PC-3 (cell line): ENCODE data around the gene TFRC.
"Not testable (repeated sequence)": the region's sequence is repeated elsewhere in the genome, so short reads cannot be mapped to it uniquely, and the experiment has no call there.

Source experiments
- CTCF ChIP-seq: fragments of 300-600 bp; sonication (generic); conservative IDR thresholded peaks from 2 replicates; pipeline ENCODE4 v1.5.1; 2017; ENCODE audit warnings: antibody characterized with exemption, low read depth, mild to moderate bottlenecking, low read length
- EZH2 ChIP-seq: fragments of 300-600 bp; sonication (generic); IDR thresholded peaks from one replicate; pipeline ENCODE4 v1.6.1; 2017; ENCODE audit warnings: antibody characterized with exemption, mild to moderate bottlenecking, low read length; ENCODE audit not compliant: unreplicated experiment
- EZH2phosphoT487 ChIP-seq: fragments of 300-600 bp; sonication (generic); IDR thresholded peaks from 2 replicates; pipeline ENCODE4 v1.6.1; 2018; ENCODE audit warnings: mild to moderate bottlenecking, antibody characterized with exemption, low read length, borderline replicate concordance

- TF ChIP-seq CTCF, EZH2, EZH2phosphoT487: not testable (repeated sequence)
Observed at GRCh38 chr3:196002721-196003120, 79.2 kb downstream of the TFRC start.
